HG03025 (cell line): ENCODE results near the gene PCED1B.
"Not testable (repeated sequence)": the region's sequence is repeated elsewhere in the genome, so short reads cannot be mapped to it uniquely, and the experiment has no call there.

Experiments
- ATAC-seq: cut with Tn5 transposase; IDR thresholded peaks from one replicate; pipeline ENCODE4 v1.9.1; 2021; ENCODE audit warnings: mild to moderate bottlenecking, moderate library complexity; ENCODE audit not compliant: unreplicated experiment, low FRiP score

Gene PCED1B

GRCh38 chr12:47079468-47079980 is at the start of gene PCED1B, which contains the start of gene AMIGO2:
Gene PCED1B, plus strand, starts transcription at chr12:47079621. Its CDS starts 155,443 bp downstream, at chr12:47235064.
Gene AMIGO2, minus strand, starts transcription at chr12:47079959. Its CDS starts 957 bp downstream, at chr12:47079002.
- no peak for ATAC-seq

GRCh38 chr12:47029903-47030302 is 49.5 kb upstream of the PCED1B start:
- ATAC-seq: no peak

- ATAC-seq: no peak
These were observed 46.8 kb upstream of the PCED1B start for GRCh38 chr12:47032644-47033043.

- no peak for ATAC-seq
These were observed 46.3 kb upstream of the PCED1B start for GRCh38 chr12:47033081-47033480.

GRCh38 chr12:47033789-47034555 is 45.4 kb upstream of the PCED1B start:
- no peak for ATAC-seq

- ATAC-seq: no peak
These were observed 44.8 kb upstream of the PCED1B start for GRCh38 chr12:47034661-47035060.

GRCh38 chr12:47035484-47035883 is 43.9 kb upstream of the PCED1B start:
- ATAC-seq: no peak

GRCh38 chr12:47038270-47038748 is 41.1 kb upstream of the PCED1B start:
- ATAC-seq: no peak

GRCh38 chr12:47039079-47039478 is 40.3 kb upstream of the PCED1B start:
- ATAC-seq: no peak

- ATAC-seq: no peak
These were observed 39.7 kb upstream of the PCED1B start for GRCh38 chr12:47039756-47040155.

GRCh38 chr12:47041327-47041726 is 38.1 kb upstream of the PCED1B start:
- no peak for ATAC-seq

GRCh38 chr12:47048541-47048940 is 30.9 kb upstream of the PCED1B start:
- ATAC-seq: no peak

- not testable (repeated sequence) for ATAC-seq
These were observed 28.1 kb upstream of the PCED1B start for GRCh38 chr12:47051291-47051690.

GRCh38 chr12:47052274-47052673 is 27.1 kb upstream of the PCED1B start:
- ATAC-seq: no peak

GRCh38 chr12:47053961-47054360 is 25.5 kb upstream of the PCED1B start:
- no peak for ATAC-seq

- no peak for ATAC-seq
These were observed 24.8 kb upstream of the PCED1B start for GRCh38 chr12:47054659-47055058.

- ATAC-seq: not testable (repeated sequence)
These were observed 23.6 kb upstream of the PCED1B start for GRCh38 chr12:47055856-47056255.

GRCh38 chr12:47056944-47057343 is 22.5 kb upstream of the PCED1B start:
- not testable (repeated sequence) for ATAC-seq

GRCh38 chr12:47058640-47059039 is 20.8 kb upstream of the PCED1B start:
- ATAC-seq: not testable (repeated sequence)

- no peak for ATAC-seq
These were observed 13.9 kb upstream of the PCED1B start for GRCh38 chr12:47065546-47065945.

GRCh38 chr12:47066278-47067025 is 13.0 kb upstream of the PCED1B start:
- no peak for ATAC-seq
